Neural cell (in vitro differentiated cells): ENCODE data around the gene ZNF564.

Experiments used
- CTCF ChIP-seq: fragments of 450-650 bp; IDR thresholded peaks from 2 replicates; pipeline ENCODE4 v1.5.1; 2014; ENCODE audit warnings: antibody characterized with exemption, mild to moderate bottlenecking, moderate library complexity; ENCODE audit not compliant: poor library complexity, severe bottlenecking
- EP300 ChIP-seq: fragments of 450-650 bp; conservative IDR thresholded peaks from 2 replicates; pipeline ENCODE4 v1.6.1; 2014; ENCODE audit warnings: antibody characterized with exemption, mild to moderate bottlenecking, moderate library complexity; ENCODE audit not compliant: poor library complexity, severe bottlenecking
- EZH2 ChIP-seq: fragments of 200-600, 300-800 bp; shearing (Covaris generic), sonication (generic); IDR thresholded peaks from 2 replicates; pipeline ENCODE4 v1.6.1; 2014; ENCODE audit warnings: antibody characterized with exemption, low read length, borderline replicate concordance, mild to moderate bottlenecking; ENCODE audit not compliant: insufficient read depth, poor library complexity, severe bottlenecking
- MXI1 ChIP-seq: fragments of 450-650 bp; conservative IDR thresholded peaks from 2 replicates; pipeline ENCODE4 v1.6.1; 2014; ENCODE audit warnings: antibody characterized with exemption, mild to moderate bottlenecking; ENCODE audit not compliant: poor library complexity, severe bottlenecking
- POLR2AphosphoS5 ChIP-seq: IDR thresholded peaks from 2 replicates; pipeline ENCODE4 v1.6.1; 2012
- RAD21 ChIP-seq: fragments of 450-650 bp; conservative IDR thresholded peaks from 2 replicates; pipeline ENCODE4 v1.6.1; 2014; ENCODE audit warnings: antibody characterized with exemption, mild to moderate bottlenecking, moderate library complexity
- REST ChIP-seq: IDR thresholded peaks from 2 replicates; pipeline ENCODE4 v1.6.1; 2012; ENCODE audit warnings: borderline replicate concordance
- SMC3 ChIP-seq: fragments of 450-650 bp; conservative IDR thresholded peaks from 2 replicates; pipeline ENCODE4 v1.6.1; 2014; ENCODE audit warnings: antibody characterized with exemption, mild to moderate bottlenecking, moderate library complexity; ENCODE audit not compliant: poor library complexity

GRCh38 chr19:12543855-12544254, 7.4 kb downstream of the ZNF564 start:
- TF ChIP-seq MXI1: no peak
- no peak for TF ChIP-seq CTCF
- no peak for TF ChIP-seq REST
- no peak for TF ChIP-seq RAD21
- TF ChIP-seq SMC3: no peak
- TF ChIP-seq EZH2: no peak
- TF ChIP-seq EP300: no peak
- TF ChIP-seq POLR2AphosphoS5: no peak
